DMS153 (cell line): ENCODE measurements around the gene RHBDD1.

Experiments
- DNase-seq: peaks from one replicate; lab custom pipeline; 2025; lab: John Stamatoyannopoulos, UW

Gene RHBDD1

GRCh38 chr2:226985583-226985946, 149.7 kb downstream of the RHBDD1 start:
- no peak for DNase-seq

GRCh38 chr2:226991663-226992062, 155.8 kb downstream of the RHBDD1 start:
- DNase-seq = no peak

GRCh38 chr2:226993171-226993570, 157.3 kb downstream of the RHBDD1 start:
- DNase-seq = no peak

GRCh38 chr2:226994775-226995174, 158.9 kb downstream of the RHBDD1 start:
- DNase-seq = no peak

GRCh38 chr2:226995625-226996041, 159.8 kb downstream of the RHBDD1 start:
- no peak for DNase-seq

GRCh38 chr2:226999661-227000060, 163.8 kb downstream of the RHBDD1 start:
- no peak for DNase-seq

GRCh38 chr2:227000123-227000522, 164.3 kb downstream of the RHBDD1 start:
- no peak for DNase-seq

GRCh38 chr2:227004482-227004881, 168.6 kb downstream of the RHBDD1 start:
- DNase-seq = no peak

GRCh38 chr2:227006189-227006897, 170.5 kb downstream of the RHBDD1 start:
- DNase-seq = no peak

- DNase-seq = no peak
Observed at GRCh38 chr2:227007148-227007547, 171.3 kb downstream of the RHBDD1 start.

- no peak for DNase-seq
Observed at GRCh38 chr2:227007940-227008339, 172.1 kb downstream of the RHBDD1 start.

- DNase-seq = no peak
Observed at GRCh38 chr2:227010433-227010832, 174.6 kb downstream of the RHBDD1 start.

GRCh38 chr2:227013330-227013729, 177.5 kb downstream of the RHBDD1 start:
- no peak for DNase-seq

GRCh38 chr2:227013881-227014280, 178.0 kb downstream of the RHBDD1 start:
- no peak for DNase-seq

- DNase-seq = no peak
Observed at GRCh38 chr2:227016894-227017293, 181.0 kb downstream of the RHBDD1 start.

GRCh38 chr2:227020416-227020815, 184.6 kb downstream of the RHBDD1 start:
- no peak for DNase-seq

- DNase-seq = no peak
Observed at GRCh38 chr2:227022608-227023007, 186.8 kb downstream of the RHBDD1 start.

- DNase-seq = no peak
Observed at GRCh38 chr2:227025510-227025909, 189.7 kb downstream of the RHBDD1 start.

GRCh38 chr2:227029426-227030105, 193.7 kb downstream of the RHBDD1 start:
- DNase-seq = no peak

- no peak for DNase-seq
Observed at GRCh38 chr2:227030789-227031188, 194.9 kb downstream of the RHBDD1 start.

- DNase-seq = no peak
Observed at GRCh38 chr2:227031379-227031778, 195.5 kb downstream of the RHBDD1 start.

- no peak for DNase-seq
Observed at GRCh38 chr2:227033471-227034148, 197.8 kb downstream of the RHBDD1 start.

- no peak for DNase-seq
Observed at GRCh38 chr2:227035711-227036367, 200.0 kb downstream of the RHBDD1 start.
